ENCODE data around the gene RAP1GDS1. TPM values are rescaled to one million over a fixed set of nuclear protein-coding genes. Genes with fewer than 3 reads are reported as not detected.
"Not testable (repeated sequence)": the region's sequence is repeated elsewhere in the genome, so short reads cannot be mapped to it uniquely, and the experiment has no call there.

Gene RAP1GDS1
- total RNA-seq, 2 experiments from 2014 or later: 55.8 to 57.2 TPM

GRCh38 chr4:98470366-98470765, 209.2 kb downstream of the RAP1GDS1 start:
- H3K27ac Mint-ChIP-seq: no peak overlapping the region
- H3K9me3 Mint-ChIP-seq (ENCODE audit: low read depth): no peaks in the 10 kb centered on the region
- peaks cover 38% of the 10 kb centered on the region for H3K4me1 Mint-ChIP-seq
- no peak for ATAC-seq
- CTCF ChIA-PET: no interaction called here
- no peak overlapping the region for H3K4me3 Mint-ChIP-seq
- no peak for DNase-seq
- H3K36me3 Mint-ChIP-seq: peaks cover 50% of the 10 kb centered on the region
- H3K27me3 Mint-ChIP-seq: peaks cover 3% of the 10 kb centered on the region

DNA sequence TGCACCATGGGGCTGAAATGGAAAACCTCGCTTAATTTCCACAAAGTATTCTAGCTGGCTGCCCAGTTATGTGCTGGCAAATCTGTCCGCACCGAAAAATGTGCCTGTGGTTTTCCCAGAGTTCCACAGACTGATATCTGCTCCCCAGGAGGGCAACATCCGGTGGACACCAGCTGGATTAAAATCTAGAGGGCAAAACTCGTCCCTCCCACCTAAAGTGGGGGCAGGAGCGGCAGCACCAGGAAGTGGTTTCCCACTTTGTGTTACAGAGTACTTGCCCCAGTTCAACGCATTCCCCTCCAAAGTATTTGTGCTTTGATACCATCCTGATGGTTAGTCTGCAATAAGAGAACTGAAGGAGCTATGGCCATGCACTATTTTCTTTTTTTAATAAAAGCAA, 209.6 kb downstream of the RAP1GDS1 start:
- ATAC-seq (no peak), DNase-seq (no peak)

GRCh38 chr4:98473046-98473445, 211.9 kb downstream of the RAP1GDS1 start:
- Mint-ChIP-seq H3K36me3 (peaks cover 67% of the 10 kb centered on the region), H3K4me1 (peaks cover 32% of the 10 kb centered on the region), H3K27ac (no peak overlapping the region), H3K4me3 (no peak overlapping the region), H3K9me3 (ENCODE audit: low read depth) (no peaks in the 10 kb centered on the region), H3K27me3 (peaks cover 3% of the 10 kb centered on the region)
- CTCF ChIA-PET: no interaction called here
- ATAC-seq: no peak
- no peak for DNase-seq

More for the DNA sequence above, 209.6 kb downstream of the RAP1GDS1 start:
- Mint-ChIP-seq H3K9me3 (ENCODE audit: low read depth) (no peaks in the 10 kb centered on the region), H3K4me3 (no peak overlapping the region), H3K36me3 (peaks cover 53% of the 10 kb centered on the region), H3K27me3 (peaks cover 3% of the 10 kb centered on the region), H3K4me1 (peaks cover 38% of the 10 kb centered on the region), H3K27ac (no peak overlapping the region)
- CTCF ChIA-PET: interaction anchor here (0.7 to 1.1 kb wide), 2 partner anchors 11 to 191 kb away, joined by 3 to 4 read pairs; no protein-coding TSS in a partner anchor

DNA sequence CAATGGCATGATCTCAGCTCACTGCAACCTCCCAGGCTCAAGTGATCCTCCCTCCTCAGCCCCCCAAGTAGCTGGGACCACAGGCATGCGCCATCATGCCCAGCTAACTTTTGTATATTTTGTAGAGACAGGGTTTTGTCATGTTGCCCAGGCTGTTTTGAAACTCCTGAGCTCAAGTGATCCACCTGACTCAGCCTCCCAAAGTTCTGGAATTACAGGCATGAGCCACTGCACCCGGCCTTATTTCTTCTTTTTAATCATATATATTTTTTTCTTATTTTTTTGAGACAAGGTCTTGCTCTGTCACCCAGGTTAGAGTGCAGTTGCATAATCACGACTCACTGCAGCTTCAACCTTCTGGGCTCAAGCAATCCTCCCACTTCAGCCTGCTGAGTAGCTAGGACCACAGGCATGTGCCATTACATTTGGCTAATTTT, 213.2 kb downstream of the RAP1GDS1 start:
- H3K9me3 Mint-ChIP-seq (ENCODE audit: low read depth): no peaks in the 10 kb centered on the region
- ATAC-seq (no peak), DNase-seq (no peak)
- no peak overlapping the region for H3K4me3 Mint-ChIP-seq
- H3K4me1 Mint-ChIP-seq: peaks cover 45% of the 10 kb centered on the region
- no peaks in the 10 kb centered on the region for H3K27me3 Mint-ChIP-seq
- no peak overlapping the region for H3K27ac Mint-ChIP-seq
- H3K36me3 Mint-ChIP-seq: peaks cover 77% of the 10 kb centered on the region
- CTCF ChIA-PET: interaction anchor here (1.8 kb wide), 1 partner anchor 8 kb away, joined by 4 read pairs; no protein-coding TSS in a partner anchor

- no peak overlapping the region for H3K27ac Mint-ChIP-seq
- no peak for ATAC-seq
Measured at GRCh38 chr4:98476891-98477290, 215.7 kb downstream of the RAP1GDS1 start.

DNA sequence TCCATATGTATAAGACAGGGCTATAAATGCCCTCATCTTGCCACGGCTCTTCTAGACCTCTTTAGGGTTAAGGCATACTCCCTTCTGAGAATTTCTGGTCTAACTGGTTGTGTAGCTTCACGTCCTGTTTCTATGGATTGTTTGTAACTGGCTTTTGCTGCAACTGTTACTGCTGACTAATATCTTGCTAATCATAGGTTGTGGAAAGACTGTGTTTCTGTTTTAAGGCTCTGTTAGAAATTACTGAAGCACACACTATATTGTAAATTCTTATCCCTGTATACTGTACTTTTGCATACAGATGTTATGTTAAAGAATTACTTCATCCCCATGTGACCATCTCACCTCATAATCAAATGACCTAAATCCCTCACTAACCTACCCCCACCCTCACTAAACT, 218.4 kb downstream of the RAP1GDS1 start:
- H3K4me1 Mint-ChIP-seq: peaks cover 62% of the 10 kb centered on the region
- peak overlapping the region; percentile 66 for H3K27ac Mint-ChIP-seq
- H3K27me3 Mint-ChIP-seq; DNase-seq; ATAC-seq; H3K4me3 Mint-ChIP-seq; H3K9me3 Mint-ChIP-seq (ENCODE audit: low read depth): not testable (repeated sequence)
- CTCF ChIA-PET: interaction anchor here (1.1 to 2.0 kb wide), 3 partner anchors 12 to 336 kb away, joined by 3 to 6 read pairs (median 3); partner anchors contain the start of gene STPG2
- H3K36me3 Mint-ChIP-seq: peaks cover 55% of the 10 kb centered on the region

More at GRCh38 chr4:98476891-98477290, 215.7 kb downstream of the RAP1GDS1 start:
- no peak for DNase-seq
- H3K4me1 Mint-ChIP-seq: peaks cover 49% of the 10 kb centered on the region
- H3K36me3 Mint-ChIP-seq: peaks cover 64% of the 10 kb centered on the region
- no peaks in the 10 kb centered on the region for H3K9me3 Mint-ChIP-seq (ENCODE audit: low read depth)
- no peak overlapping the region for H3K4me3 Mint-ChIP-seq
- no peaks in the 10 kb centered on the region for H3K27me3 Mint-ChIP-seq
- CTCF ChIA-PET: interaction anchor here (1.3 kb wide), 1 partner anchor 9 kb away, joined by 7 read pairs; no protein-coding TSS in a partner anchor

DNA sequence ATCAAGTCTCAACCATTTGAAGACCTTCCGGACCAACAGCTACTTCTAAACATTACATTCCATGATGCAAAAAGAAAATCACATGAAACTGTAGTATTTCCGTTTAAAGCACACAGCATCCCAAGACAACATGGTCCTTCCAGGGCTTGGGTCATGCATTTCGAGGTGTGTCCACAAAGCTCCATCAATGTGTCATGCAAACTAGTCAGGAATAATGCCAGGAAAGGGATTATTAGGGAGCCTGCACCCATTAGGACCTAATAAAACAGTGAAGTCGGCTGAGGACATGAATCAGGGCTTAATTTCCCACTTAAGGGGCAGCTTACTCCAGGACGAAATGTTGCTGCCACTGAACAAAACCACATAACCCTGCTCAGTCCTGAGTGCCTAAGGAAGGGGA, 219.4 kb downstream of the RAP1GDS1 start:
- ATAC-seq (no peak), DNase-seq (no peak)
- Mint-ChIP-seq H3K4me1 (peaks cover 68% of the 10 kb centered on the region), H3K27ac (no peak overlapping the region), H3K9me3 (ENCODE audit: low read depth) (no peaks in the 10 kb centered on the region), H3K4me3 (no peak overlapping the region), H3K27me3 (no peaks in the 10 kb centered on the region), H3K36me3 (peaks cover 49% of the 10 kb centered on the region)
- CTCF ChIA-PET: no interaction called here

GRCh38 chr4:98481167-98481566, 220.0 kb downstream of the RAP1GDS1 start:
- DNase-seq (no peak), ATAC-seq (no peak)
- no peaks in the 10 kb centered on the region for H3K9me3 Mint-ChIP-seq (ENCODE audit: low read depth)
- H3K4me1 Mint-ChIP-seq: peaks cover 74% of the 10 kb centered on the region
- H3K27me3 Mint-ChIP-seq: no peaks in the 10 kb centered on the region
- CTCF ChIA-PET: interaction anchor here (1.2 to 2.1 kb wide), 2 partner anchors 10 to 13 kb away, joined by 4 to 8 read pairs; no protein-coding TSS in a partner anchor
- H3K4me3 Mint-ChIP-seq: no peak overlapping the region
- peaks cover 46% of the 10 kb centered on the region for H3K36me3 Mint-ChIP-seq
- no peak overlapping the region for H3K27ac Mint-ChIP-seq

DNA sequence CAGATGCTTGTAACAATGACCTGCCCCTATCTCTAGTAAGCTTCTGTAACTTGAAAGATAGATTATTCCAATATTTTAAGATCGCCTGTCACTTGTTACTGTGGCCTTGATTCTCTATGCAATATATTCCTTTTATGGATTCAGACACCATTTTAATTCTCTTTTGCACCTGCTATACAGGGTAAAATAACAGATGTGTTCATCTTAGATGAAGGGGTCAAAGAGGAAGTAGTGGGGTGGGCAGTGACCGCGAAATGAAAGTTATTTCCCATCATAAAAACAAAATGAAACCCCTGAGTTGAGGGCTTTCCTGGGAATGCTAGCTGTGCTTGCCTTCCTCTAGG, 221.3 kb downstream of the RAP1GDS1 start:
- CTCF ChIA-PET: interaction anchor here (0.6 to 2.1 kb wide), 6 partner anchors 8 to 331 kb away, joined by 3 to 8 read pairs (median 4); no protein-coding TSS in a partner anchor
- ATAC-seq (no peak), DNase-seq (no peak)
- Mint-ChIP-seq H3K9me3 (ENCODE audit: low read depth) (no peaks in the 10 kb centered on the region), H3K4me3 (peak overlapping the region; percentile 16), H3K36me3 (peaks cover 38% of the 10 kb centered on the region), H3K27me3 (no peaks in the 10 kb centered on the region), H3K27ac (peak overlapping the region; percentile 83), H3K4me1 (peaks cover 81% of the 10 kb centered on the region)

DNA sequence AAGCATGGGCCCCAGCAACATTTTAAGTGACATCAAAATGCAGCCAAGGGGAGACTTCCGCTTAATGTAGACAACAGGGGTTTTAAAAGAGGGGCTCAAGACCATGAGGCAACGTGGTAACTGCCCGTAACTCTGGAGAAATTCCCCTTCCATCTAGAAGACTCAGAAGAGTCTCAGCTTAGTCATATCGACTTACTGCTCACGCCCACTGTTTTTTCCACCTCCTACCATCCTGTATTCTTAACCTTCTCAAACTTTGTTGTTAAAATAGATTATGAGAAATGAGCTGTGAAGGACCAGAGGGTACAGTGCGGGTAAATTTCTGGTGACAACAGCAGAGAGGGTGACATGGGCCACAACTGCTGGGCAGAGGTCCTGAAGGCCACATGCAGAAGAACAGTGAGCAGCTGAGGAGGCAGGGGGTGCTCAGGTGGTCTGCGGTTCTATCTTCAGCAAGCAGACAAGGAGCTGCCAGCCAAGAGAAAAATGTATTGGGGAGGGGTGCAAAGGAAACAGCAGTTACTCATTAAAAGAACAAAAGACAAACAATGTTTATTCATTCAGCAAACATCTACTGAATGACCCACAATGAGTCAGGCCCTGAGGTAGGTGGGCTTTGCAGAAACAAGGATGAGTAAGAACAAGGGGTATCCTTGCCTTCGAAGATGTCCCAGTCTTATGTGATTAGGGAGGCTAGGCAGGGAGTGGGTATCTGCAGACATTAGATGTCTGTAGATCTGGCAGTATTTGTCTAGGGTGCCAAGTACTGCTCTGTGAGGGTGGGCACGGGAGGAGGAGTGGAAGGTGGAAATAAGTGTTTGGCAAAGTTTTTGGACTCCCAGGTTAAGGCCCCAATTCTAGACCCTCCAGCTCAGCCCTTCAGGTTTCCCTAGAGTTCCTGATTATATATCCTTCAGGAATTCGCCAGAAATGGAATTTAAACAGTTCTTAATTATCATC, 221.9 kb downstream of the RAP1GDS1 start:
- H3K27me3 Mint-ChIP-seq: no peaks in the 10 kb centered on the region
- peak overlapping the region; percentile 16 for H3K4me3 Mint-ChIP-seq
- peaks cover 78% of the 10 kb centered on the region for H3K4me1 Mint-ChIP-seq
- peaks cover 37% of the 10 kb centered on the region for H3K36me3 Mint-ChIP-seq
- H3K9me3 Mint-ChIP-seq (ENCODE audit: low read depth): no peaks in the 10 kb centered on the region
- CTCF ChIA-PET: interaction anchor here (0.6 to 2.1 kb wide), 4 partner anchors 9 to 332 kb away, joined by 3 to 8 read pairs (median 4); no protein-coding TSS in a partner anchor
- DNase-seq (peak; percentile 59), ATAC-seq (peak; percentile 81)
- peak overlapping the region; percentile 83 for H3K27ac Mint-ChIP-seq

- H3K9me3 Mint-ChIP-seq (ENCODE audit: low read depth): no peaks in the 10 kb centered on the region
- CTCF ChIA-PET: no interaction called here
- peaks cover 28% of the 10 kb centered on the region for H3K36me3 Mint-ChIP-seq
- peak overlapping the region; percentile 83 for H3K27ac Mint-ChIP-seq
- ATAC-seq (no peak), DNase-seq (no peak)
- no peak overlapping the region for H3K4me3 Mint-ChIP-seq
- H3K4me1 Mint-ChIP-seq: peaks cover 69% of the 10 kb centered on the region
- H3K27me3 Mint-ChIP-seq: no peaks in the 10 kb centered on the region
Measured at GRCh38 chr4:98484031-98484430, 222.8 kb downstream of the RAP1GDS1 start.

DNA sequence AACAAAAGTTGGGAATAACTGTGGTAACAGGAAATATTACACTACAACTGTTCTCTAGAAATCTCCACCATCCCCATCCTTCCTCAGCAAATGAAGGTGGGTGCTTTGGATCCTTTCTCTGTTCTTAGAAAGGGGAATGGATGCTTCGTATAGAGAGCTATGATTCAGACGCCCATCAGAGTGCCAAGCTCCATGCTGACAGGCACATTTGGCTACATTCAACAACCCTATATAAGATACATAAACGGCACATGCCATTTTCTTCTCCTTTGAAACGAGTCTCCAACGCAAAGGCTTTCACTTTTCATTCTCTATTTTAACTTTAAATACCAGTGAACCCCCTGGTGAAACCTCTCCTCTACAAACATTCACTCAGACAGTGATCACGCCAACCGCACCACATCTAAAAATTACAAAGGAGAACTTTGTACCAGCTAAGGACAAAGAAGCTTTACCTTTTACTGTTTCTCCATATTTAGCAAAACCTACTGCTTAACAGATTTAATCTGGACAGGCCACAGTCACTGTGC, 224.7 kb downstream of the RAP1GDS1 start:
- ATAC-seq: no peak
- CTCF ChIA-PET: interaction anchor here (0.6 to 0.9 kb wide), 2 partner anchors 18 to 43 kb away, joined by 3 to 4 read pairs; no protein-coding TSS in a partner anchor
- Mint-ChIP-seq H3K27me3 (no peaks in the 10 kb centered on the region), H3K27ac (peak overlapping the region; percentile 60), H3K36me3 (peaks cover 19% of the 10 kb centered on the region), H3K4me3 (peak overlapping the region; percentile 36), H3K4me1 (peaks cover 52% of the 10 kb centered on the region), H3K9me3 (ENCODE audit: low read depth) (no peaks in the 10 kb centered on the region)
- no peak for DNase-seq

GRCh38 chr4:98490251-98490650, 229.1 kb downstream of the RAP1GDS1 start:
- Mint-ChIP-seq H3K36me3 (peaks cover 6% of the 10 kb centered on the region), H3K4me3 (no peak overlapping the region), H3K27ac (no peak overlapping the region), H3K27me3 (no peaks in the 10 kb centered on the region), H3K4me1 (peaks cover 31% of the 10 kb centered on the region), H3K9me3 (ENCODE audit: low read depth) (no peaks in the 10 kb centered on the region)
- DNase-seq: no peak
- ATAC-seq: no peak
- CTCF ChIA-PET: no interaction called here

Measured in activated CD8-positive, alpha-beta memory T cell treated with anti-CD3 and anti-CD28 coated beads, Interleukin-2, amount 10 ng/mL, durations not matched to agents 7 days and 5 days (primary cell).